Measurements from ENCODE around the gene RPS6KB2.
A peak's percentile ranks its signal among the peaks of the same experiment; 100 is the strongest.
"Not testable (repeated sequence)": the region's sequence is repeated elsewhere in the genome, so short reads cannot be mapped to it uniquely, and the experiment has no call there.

Gene RPS6KB2

DNA sequence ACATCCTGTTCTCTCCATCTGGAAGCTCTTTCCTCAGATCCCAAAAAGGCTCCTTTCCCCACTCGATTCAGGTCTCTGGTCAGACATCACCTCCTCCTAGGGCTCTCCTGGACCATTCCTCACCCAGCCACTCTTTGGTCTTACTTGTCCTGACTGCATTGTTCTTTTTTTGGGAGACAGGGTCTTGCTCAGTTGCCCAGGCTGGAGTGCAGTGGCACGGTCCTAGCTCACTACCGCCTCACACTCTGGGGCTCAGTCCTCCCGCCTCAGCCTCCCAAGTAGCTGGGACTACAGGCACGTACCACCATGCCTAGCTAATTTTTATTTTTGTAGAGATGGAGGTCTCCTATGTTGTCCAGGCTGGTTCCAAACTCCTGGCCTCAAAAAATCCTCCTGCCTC is 17.2 kb downstream of the RPS6KB2 start:
- DNase-seq: no peak

DNA sequence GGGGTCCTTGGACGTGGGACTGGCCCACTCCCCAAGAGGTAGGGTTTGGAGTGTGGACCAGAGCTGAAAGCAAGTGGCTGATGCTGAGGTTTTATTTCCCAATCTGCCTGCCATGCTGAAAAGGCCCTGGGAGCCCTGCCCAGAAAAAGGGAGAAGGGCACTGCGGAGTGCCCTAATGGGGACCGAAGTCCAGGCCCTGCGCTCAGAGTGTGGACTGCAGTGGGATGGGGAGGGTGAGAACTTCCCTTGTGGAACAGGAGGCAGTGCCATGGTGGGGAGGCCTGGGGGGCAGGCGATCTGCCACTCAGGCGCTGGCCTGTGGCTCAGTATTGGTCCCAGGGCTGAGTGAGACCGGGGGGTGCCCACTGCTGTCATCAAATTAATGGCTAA is 19.9 kb downstream of the RPS6KB2 start:
- no peak for DNase-seq

GRCh38 chr11:67449116-67449844 is 21.0 kb downstream of the RPS6KB2 start:
- no peak for DNase-seq

GRCh38 chr11:67450796-67451657 is 22.7 kb downstream of the RPS6KB2 start:
- DNase-seq: no peak

GRCh38 chr11:67451658-67451976 is 23.3 kb downstream of the RPS6KB2 start:
- no peak for DNase-seq

DNA sequence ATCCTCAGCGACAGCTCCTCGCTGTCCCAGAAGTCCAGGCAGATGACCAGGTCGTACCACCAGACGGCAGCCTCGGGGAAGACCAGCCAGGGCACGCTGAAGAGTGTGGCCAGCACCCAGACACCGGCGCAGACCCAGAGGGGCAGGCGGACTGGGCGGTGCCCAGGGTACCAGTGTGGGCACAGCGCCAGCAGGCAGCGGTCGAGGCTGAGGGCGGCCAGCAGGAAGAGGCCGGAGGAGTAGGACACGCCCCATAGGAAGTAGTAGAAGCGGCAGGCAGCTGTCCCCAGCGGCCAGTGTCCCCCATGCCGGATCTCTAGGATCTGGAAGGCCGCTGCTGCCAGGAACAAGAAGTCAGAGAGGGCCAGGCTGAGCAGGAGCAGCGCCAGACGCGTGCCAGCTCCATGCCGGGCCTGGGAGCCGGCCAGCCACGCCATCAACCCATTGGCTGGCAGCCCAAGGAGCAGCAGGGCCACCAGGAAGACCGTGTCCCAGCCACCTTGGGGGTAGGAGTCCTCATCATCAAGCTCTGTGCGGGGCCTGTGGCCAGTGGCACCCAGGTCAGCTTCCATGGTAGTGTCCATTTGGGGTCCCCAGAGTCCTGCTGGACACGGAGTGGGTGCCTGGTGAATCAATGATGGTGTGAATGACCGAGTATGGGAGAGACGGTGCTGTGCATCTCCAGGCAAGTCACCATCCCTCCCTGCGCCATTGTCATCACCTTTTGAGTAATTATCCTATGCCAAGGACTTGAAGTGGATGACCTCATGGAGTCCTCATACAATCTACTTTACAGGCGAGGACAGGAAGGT is 24.1 kb downstream of the RPS6KB2 start, which contains the start of gene GPR152:
GPR152 (minus strand) TSS at position 589 of the 812 bp plus-strand sequence; CDS start at position 584, 5 bp downstream.
- DNase-seq: no peak

- no peak for DNase-seq
Observed at GRCh38 chr11:67453816-67454732, 25.8 kb downstream of the RPS6KB2 start.

GRCh38 chr11:67455054-67455453 is 26.8 kb downstream of the RPS6KB2 start, which contains the start of gene CABP4:
Gene CABP4, plus strand, starts transcription at chr11:67455354. Its CDS starts 70 bp downstream, at chr11:67455424.
- DNase-seq: no peak

DNA sequence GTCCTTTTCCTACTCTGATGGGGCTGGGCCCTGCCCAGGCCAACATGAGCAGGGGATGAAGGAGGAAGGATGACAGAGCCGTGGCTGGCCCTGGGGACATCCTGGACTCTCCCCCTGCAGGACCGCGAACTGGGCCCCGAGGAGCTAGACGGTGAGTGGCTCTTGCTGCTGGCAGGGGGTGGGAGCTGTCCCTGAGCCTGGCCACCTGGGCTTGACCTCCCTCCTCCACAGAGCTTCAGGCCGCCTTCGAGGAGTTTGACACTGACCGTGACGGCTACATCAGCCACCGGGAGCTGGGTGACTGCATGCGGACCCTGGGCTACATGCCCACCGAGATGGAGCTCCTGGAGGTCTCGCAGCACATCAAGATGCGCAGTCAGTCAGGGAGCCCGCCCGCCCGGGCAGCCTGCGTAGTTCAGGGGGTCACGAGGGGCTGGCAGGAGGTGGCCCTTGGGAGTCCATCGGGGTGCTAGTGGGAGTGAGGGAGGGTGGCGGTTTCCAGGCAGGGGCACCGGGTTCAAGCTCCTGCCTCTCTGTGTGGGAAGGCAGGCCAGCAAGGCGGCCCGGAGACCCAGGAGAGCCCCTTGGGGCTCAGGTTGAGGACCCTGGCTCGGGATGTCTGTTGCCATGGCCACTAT is 27.9 kb downstream of the RPS6KB2 start:
- no peak for DNase-seq

DNA sequence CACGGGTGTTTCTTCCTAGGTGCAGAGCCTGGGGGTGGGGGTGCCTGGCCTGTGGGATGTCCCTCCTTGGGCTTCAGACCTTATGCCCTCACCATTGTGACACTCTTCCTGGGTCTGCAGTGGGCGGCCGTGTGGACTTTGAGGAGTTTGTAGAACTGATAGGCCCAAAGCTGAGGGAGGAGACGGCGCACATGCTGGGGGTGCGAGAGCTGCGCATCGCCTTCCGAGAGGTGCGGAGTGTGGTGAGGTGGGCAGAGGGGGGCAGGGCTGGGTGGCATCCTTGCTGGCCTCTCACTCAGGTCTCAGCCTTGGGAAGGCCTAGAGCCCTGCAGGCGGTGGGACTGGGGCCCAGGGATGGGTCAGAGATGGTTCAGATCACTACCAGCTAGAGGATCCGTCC is 29.2 kb downstream of the RPS6KB2 start:
- DNase-seq: no peak

DNA sequence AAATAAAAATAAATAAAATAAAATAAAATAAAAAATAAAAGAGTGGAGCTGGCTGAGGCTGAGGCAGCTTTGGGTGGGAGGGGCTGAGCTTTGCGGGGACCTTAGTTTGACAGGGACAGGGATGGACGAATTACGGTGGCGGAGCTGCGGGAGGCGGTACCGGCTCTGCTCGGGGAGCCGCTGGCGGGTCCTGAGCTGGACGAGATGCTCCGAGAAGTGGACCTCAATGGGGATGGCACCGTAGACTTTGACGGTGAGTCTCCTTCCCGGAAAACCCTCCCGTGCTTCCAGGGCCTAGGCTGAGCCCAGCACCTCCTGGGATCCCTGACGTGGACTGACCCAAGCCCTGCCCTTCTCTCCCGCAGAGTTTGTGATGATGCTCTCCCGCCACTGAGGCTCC is 30.0 kb downstream of the RPS6KB2 start:
- DNase-seq: no peak

- no peak for DNase-seq
Observed at GRCh38 chr11:67463186-67463585, 34.9 kb downstream of the RPS6KB2 start.

DNA sequence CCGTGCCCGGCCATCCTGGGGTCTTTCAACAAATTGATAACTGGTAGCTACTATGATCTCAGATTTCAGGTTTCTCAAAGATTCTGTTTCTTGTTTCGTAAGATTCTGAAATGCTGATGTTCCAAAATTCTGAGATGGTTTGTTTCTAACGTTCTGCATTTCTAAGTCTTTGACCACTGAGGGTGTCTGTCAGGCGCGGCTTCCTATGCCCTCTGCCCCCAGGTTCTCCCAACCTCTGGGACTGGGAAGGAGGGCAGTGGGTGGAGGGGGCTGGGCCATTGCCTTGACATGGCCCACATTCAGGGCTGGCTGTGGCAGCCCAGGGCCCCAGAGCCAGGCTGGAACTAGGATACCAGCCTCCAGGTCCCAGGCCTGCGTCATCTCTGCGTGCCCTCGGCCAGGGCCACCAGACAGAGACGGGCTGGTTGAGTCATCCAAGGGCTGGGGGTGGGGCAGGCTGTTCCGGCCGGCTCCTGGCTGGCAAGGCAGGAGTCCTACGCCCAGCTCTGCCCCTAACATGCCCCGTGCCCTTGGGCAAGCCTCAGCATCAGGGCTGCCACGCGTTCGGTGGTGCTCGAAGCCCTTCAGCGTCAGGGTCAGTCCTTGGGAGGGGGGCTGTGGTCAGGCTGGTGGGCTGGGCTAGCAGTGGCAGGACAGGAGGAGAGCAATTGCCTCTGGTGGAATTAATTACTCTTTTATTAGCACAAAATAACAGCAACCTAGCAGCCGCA is 35.6 kb downstream of the RPS6KB2 start:
- peak in 1 of 2 donors; percentile 61 for DNase-seq

GRCh38 chr11:67464411-67465188 is 36.3 kb downstream of the RPS6KB2 start:
- peak; percentile 95 to 97 for DNase-seq

DNA sequence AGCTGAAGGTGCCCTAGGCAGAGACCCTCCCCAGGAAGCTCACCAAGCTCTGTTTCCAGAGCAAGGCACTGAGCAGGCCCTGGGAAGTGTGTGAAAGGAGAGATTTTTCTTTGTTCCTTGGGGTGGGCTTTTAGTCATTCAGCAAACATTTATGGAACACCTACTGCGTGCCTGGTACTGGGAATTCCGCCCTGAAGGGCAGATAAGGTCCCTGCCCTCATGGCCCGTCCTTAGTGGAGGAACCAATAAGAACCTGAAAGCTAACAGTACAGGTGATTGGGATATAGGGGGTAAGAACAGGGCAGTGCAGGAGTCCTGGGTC is 36.9 kb downstream of the RPS6KB2 start:
- DNase-seq: no peak

GRCh38 chr11:67465530-67465929 is 37.2 kb downstream of the RPS6KB2 start:
- DNase-seq: not testable (repeated sequence)

DNA sequence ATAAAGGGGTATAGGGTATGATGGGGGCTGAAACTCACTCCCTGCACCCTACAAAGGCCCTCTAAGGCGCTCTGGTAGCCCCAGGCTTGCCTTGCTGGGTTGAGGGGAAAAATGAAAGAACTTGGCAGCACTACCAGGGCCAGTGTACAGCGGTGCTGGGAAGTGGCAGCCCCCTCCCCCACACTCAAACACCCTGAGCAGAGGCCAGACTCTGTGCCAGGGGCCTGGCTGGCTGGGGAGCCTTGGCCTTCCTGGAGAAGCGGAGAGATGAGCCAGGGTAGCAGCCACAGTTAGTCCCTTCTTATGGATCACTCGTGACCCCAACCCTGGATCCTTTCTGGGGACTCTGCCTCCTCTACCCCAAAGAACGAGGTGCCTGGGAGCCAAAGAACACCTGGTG is 38.1 kb downstream of the RPS6KB2 start:
- no peak for DNase-seq

GRCh38 chr11:67466962-67467771 is 38.9 kb downstream of the RPS6KB2 start:
- no peak for DNase-seq

DNA sequence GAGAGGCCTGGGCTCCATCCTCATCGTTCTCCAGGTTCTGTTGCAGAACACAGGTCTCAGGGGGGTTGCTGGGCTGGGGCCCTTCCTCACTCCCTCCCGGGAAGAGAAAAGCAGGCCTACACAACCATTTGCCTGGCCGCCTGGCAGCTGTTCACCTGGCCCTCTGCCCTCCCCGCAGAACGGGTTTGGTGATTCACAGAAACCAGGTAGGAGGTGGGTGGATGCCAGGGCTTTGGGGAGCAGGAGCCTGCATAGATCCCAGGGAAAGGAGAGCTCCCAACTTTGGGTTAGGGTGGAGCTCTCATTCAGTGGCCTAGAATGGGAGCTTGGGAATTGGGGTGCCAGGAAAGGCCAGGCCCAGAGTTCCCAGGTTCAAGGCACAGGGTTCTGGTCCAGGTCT is 39.8 kb downstream of the RPS6KB2 start:
- DNase-seq: no peak

DNA sequence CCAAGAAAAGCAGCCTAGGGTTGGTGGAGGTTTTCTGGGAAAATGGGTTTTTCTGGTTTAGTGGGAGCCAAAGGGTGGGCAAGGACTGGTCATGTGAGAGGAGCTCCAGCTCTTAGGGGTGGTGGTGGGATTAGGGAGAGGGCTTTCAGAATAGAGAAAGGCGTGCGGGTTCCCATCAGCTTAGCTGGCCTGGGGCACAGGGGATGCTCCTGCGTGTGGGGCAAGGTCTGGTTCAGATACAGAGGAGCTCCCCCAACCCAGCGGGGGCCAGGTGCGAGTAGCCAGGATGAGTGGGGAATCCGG is 40.1 kb downstream of the RPS6KB2 start:
- no peak for DNase-seq

Measured in CD4-positive, alpha-beta T cell treated with Interferon alpha-2 for 1 hour (primary cell).